ENCODE measurements around the gene SEC61G. TPM values are rescaled to one million over a fixed set of nuclear protein-coding genes. Genes with fewer than 3 reads are reported as not detected.
A peak's percentile ranks its signal among the peaks of the same experiment; 100 is the strongest.

SEC61G gene
- total RNA-seq (2021) = 186 to 208 TPM (median 190 TPM) in 3 replicates
- Bru-seq, nascent RNA = percentile 96 among the genes with signal in this experiment
- long read RNA-seq, experiment 1, transcript SEC61G-201 (4 exons, 462 nt) = major isoform, 150 of 180 reads
- long read RNA-seq, experiment 1, transcript SEC61G-202 (4 exons, 459 nt) = minor isoform, 13 of 180 reads
- long read RNA-seq, experiment 1, partial matches to known transcripts = 8 of 180 reads
- long read RNA-seq, experiment 1, other reads (novel, unspliced or antisense) = 4 of 180 reads
- long read RNA-seq, experiment 2, transcript SEC61G-202 (4 exons, 459 nt) = minor isoform, 28 of 381 reads
- long read RNA-seq, experiment 2, transcript SEC61G-201 (4 exons, 462 nt) = major isoform, 224 of 381 reads
- long read RNA-seq, experiment 2, partial matches to known transcripts = 83 of 381 reads
- long read RNA-seq, experiment 2, other reads (novel, unspliced or antisense) = 41 of 381 reads
- long read RNA-seq, experiment 3 = 0 reads

DNA sequence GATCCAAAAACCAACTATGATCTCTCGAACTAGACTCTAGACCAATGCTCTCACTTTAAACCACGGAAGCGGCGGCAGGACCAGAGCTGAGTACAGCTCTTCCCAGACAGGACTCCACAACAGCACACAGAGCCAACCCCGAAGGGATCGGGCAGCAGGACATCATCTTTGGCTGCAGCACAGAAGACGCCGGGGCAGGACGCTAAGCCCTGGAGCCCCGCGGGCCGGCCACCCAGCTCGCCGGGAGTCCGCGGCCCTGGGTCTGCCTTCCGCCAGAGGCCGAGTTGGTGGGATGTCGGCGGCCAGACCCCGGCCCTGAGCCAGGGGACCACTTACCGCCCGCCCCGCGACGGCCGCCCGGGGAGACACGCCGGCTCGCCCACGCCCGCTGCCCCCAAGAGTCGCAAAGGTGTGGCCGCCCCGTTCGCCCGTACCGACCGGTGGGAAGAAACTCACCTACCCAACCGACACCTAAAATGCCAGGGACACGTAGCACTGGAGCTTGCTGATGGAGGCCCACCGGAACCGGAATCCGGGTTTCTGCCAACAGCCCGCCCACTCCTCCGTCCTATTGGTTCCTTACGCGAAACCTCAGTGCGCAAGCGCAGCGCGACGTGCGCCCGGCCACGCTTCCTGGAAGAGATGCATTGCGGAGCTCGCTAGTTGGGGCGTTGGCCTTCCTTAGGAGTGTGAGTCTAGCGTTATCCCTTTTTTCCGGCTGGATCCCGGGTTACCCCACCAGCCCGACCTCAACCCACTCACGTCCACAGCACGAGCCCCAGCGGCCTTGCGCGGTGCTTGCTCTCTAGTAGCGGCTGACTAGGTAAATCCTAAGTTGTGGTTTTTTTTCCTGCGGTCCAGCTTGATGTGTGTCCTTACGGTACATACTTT lies at the start of gene SEC61G:
SEC61G (minus strand) TSS at position 510 of the 891 bp plus-strand sequence. CDS start 1,623 bp downstream, outside the sequence.
- Mint-ChIP-seq H3K9me3 (no peaks in the 10 kb centered on the region), H3K36me3 (peaks cover 16% of the 10 kb centered on the region), H3K27ac (peak within 1 kb of the TSS; percentile 90), H3K27me3 (ENCODE audit: low read depth) (no peaks in the 10 kb centered on the region), H3K4me3 (peak within 1 kb of the TSS; percentile 100), H3K4me1 (peaks cover 26% of the 10 kb centered on the region)
- ChIA-PET POLR2A (interaction anchor here (1.0 to 1.6 kb wide), 3 partner anchors 8 to 23 kb away, joined by 3 to 4 read pairs (median 4); no protein-coding TSS in a partner anchor), CTCF (interaction anchor here (0.9 to 1.6 kb wide), 3 partner anchors 16 to 496 kb away, joined by 3 to 16 read pairs (median 5); no protein-coding TSS in a partner anchor)
- DNase-seq (ENCODE audit: low spot score) = peak; percentile 94
- peak; percentile 94 for ATAC-seq
- TF ChIP-seq, protein P1, sequence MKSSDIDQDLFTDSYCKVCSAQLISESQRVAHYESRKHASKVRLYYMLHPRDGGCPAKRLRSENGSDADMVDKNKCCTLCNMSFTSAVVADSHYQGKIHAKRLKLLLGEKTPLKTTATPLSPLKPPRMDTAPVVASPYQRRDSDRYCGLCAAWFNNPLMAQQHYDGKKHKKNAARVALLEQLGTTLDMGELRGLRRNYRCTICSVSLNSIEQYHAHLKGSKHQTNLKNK (CRISPR knock-in tag; IDR thresholded peaks at IDR 0.05) = no peak
- TF ChIP-seq ZNF317 (CRISPR knock-in tag; IDR thresholded peaks at IDR 0.05; ENCODE audit: borderline replicate concordance, low read depth) (no peak), EMX1 (CRISPR knock-in tag; IDR thresholded peaks at IDR 0.05) (no peak), NFATC4 (CRISPR knock-in tag; IDR thresholded peaks at IDR 0.05) (no peak), ZNF396 (CRISPR knock-in tag; IDR thresholded peaks at IDR 0.05; ENCODE audit: borderline replicate concordance) (no peak), ZBTB43 (CRISPR knock-in tag; IDR thresholded peaks at IDR 0.05) (0 out of 2 replicates have a peak, but pooled peaks have one; percentile 52), ZNF138 (CRISPR knock-in tag; conservative IDR thresholded peaks at IDR 0.05) (0 out of 2 replicates have a peak, but pooled peaks have one; percentile 62), RELA (CRISPR knock-in tag; IDR thresholded peaks at IDR 0.05; ENCODE audit: borderline replicate concordance) (no peak), OVOL2 (CRISPR knock-in tag; IDR thresholded peaks at IDR 0.05; ENCODE audit: borderline replicate concordance) (no peak), MXD4 (CRISPR knock-in tag; IDR thresholded peaks at IDR 0.05; ENCODE audit: borderline replicate concordance) (no peak), ZSCAN18 (CRISPR knock-in tag; IDR thresholded peaks at IDR 0.05) (no peak), SP1 (CRISPR knock-in tag; conservative IDR thresholded peaks at IDR 0.05) (0 out of 2 replicates have a peak, but pooled peaks have one; percentile 43), FOXK1 (CRISPR knock-in tag; IDR thresholded peaks at IDR 0.05) (peak; percentile 82), SOX15 (CRISPR knock-in tag; IDR thresholded peaks at IDR 0.05) (no peak), FOXP1 (CRISPR knock-in tag; IDR thresholded peaks at IDR 0.05; ENCODE audit: borderline replicate concordance) (peak; percentile 59; the same call in 1 of the 2 replicates), IRF2 (CRISPR knock-in tag; IDR thresholded peaks at IDR 0.05; ENCODE audit: borderline replicate concordance, low read depth) (no peak), ZNF281 (CRISPR knock-in tag; IDR thresholded peaks at IDR 0.05) (no peak), CBFB (CRISPR knock-in tag; IDR thresholded peaks at IDR 0.05; ENCODE audit: low read depth) (no peak), CREB1 (CRISPR knock-in tag; IDR thresholded peaks at IDR 0.05) (no peak), MYBL2 (CRISPR knock-in tag; IDR thresholded peaks at IDR 0.05) (peak; percentile 45; the same call in 1 of the 2 replicates), RORB (CRISPR knock-in tag; IDR thresholded peaks at IDR 0.05) (no peak)
- TF ChIP-seq, protein P2, sequence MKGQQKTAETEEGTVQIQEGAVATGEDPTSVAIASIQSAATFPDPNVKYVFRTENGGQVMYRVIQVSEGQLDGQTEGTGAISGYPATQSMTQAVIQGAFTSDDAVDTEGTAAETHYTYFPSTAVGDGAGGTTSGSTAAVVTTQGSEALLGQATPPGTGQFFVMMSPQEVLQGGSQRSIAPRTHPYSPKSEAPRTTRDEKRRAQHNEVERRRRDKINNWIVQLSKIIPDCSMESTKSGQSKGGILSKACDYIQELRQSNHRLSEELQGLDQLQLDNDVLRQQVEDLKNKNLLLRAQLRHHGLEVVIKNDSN (CRISPR knock-in tag; IDR thresholded peaks at IDR 0.05) = no peak
- TF ChIP-seq, protein P3, sequence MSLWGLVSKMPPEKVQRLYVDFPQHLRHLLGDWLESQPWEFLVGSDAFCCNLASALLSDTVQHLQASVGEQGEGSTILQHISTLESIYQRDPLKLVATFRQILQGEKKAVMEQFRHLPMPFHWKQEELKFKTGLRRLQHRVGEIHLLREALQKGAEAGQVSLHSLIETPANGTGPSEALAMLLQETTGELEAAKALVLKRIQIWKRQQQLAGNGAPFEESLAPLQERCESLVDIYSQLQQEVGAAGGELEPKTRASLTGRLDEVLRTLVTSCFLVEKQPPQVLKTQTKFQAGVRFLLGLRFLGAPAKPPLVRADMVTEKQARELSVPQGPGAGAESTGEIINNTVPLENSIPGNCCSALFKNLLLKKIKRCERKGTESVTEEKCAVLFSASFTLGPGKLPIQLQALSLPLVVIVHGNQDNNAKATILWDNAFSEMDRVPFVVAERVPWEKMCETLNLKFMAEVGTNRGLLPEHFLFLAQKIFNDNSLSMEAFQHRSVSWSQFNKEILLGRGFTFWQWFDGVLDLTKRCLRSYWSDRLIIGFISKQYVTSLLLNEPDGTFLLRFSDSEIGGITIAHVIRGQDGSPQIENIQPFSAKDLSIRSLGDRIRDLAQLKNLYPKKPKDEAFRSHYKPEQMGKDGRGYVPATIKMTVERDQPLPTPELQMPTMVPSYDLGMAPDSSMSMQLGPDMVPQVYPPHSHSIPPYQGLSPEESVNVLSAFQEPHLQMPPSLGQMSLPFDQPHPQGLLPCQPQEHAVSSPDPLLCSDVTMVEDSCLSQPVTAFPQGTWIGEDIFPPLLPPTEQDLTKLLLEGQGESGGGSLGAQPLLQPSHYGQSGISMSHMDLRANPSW (CRISPR knock-in tag; conservative IDR thresholded peaks at IDR 0.05; ENCODE audit: low read depth) = no peak; the same call in 1 of the 2 replicates
- TF ChIP-seq, protein P4, sequence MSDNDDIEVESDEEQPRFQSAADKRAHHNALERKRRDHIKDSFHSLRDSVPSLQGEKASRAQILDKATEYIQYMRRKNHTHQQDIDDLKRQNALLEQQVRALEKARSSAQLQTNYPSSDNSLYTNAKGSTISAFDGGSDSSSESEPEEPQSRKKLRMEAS (CRISPR knock-in tag; IDR thresholded peaks at IDR 0.05) = peak; percentile 76; the same call in 1 of the 2 replicates

Measured in WTC11 (cell line).